Neural cell (in vitro differentiated cells): ENCODE measurements around the gene SELP. TPM values are rescaled to one million over a fixed set of nuclear protein-coding genes. Genes with fewer than 3 reads are reported as not detected.

Source experiments
- H2AFZ ChIP-seq: fragments of 200-600, 300-800 bp; sonication (generic), shearing (Covaris generic); 2 replicates; pipeline ENCODE4 v1.6.0; 2014; ENCODE audit warnings: low read depth, mild to moderate bottlenecking, antibody characterized with exemption, low read length, moderate library complexity
- H3F3A ChIP-seq: fragments of 200-600 bp; shearing (Covaris generic); 2 replicates; pipeline ENCODE4 v1.6.1; 2016; ENCODE audit warnings: mild to moderate bottlenecking, moderate library complexity, mixed read lengths, antibody characterized with exemption, low read length; ENCODE audit not compliant: insufficient read depth, poor library complexity, severe bottlenecking
- H3K27ac ChIP-seq: fragments of 200-600, 300-800 bp; sonication (generic), shearing (Covaris generic); 2 replicates; pipeline ENCODE4 v1.5.1; 2014; ENCODE audit warnings: mild to moderate bottlenecking, low read length, moderate library complexity
- H3K27me3 ChIP-seq: fragments of 300-800, 200-600 bp; sonication (generic), shearing (Covaris generic); 2 replicates; pipeline ENCODE4 v1.6.0; 2014; ENCODE audit warnings: mild to moderate bottlenecking, low read depth, low read length, moderate library complexity; ENCODE audit not compliant: insufficient read depth
- H3K36me3 ChIP-seq: fragments of 300-800, 200-600 bp; sonication (generic), shearing (Covaris generic); 2 replicates; pipeline ENCODE4 v1.5.1; 2014; ENCODE audit warnings: mild to moderate bottlenecking, antibody characterized with exemption, low read length, moderate library complexity; ENCODE audit not compliant: insufficient read depth
- H3K4me2 ChIP-seq: fragments of 300-800, 200-600 bp; sonication (generic), shearing (Covaris generic); 2 replicates; pipeline ENCODE4 v1.6.0; 2014; ENCODE audit warnings: mild to moderate bottlenecking, low read length
- H3K4me3 ChIP-seq: fragments of 300-800, 200-600 bp; sonication (generic), shearing (Covaris generic); 2 replicates; pipeline ENCODE4 v1.5.1; 2014; ENCODE audit warnings: mild to moderate bottlenecking, low read length, moderate library complexity
- H3K79me2 ChIP-seq: fragments of 200-600 bp; shearing (Covaris generic); replicated peaks from 2 replicates; pipeline ENCODE4 v1.6.0; 2014; ENCODE audit warnings: mild to moderate bottlenecking, low read length, moderate library complexity; ENCODE audit not compliant: insufficient read depth
- H3K9ac ChIP-seq: fragments of 300-800, 200-600 bp; sonication (generic), shearing (Covaris generic); 2 replicates; pipeline ENCODE4 v1.6.1; 2016; ENCODE audit warnings: mild to moderate bottlenecking, low read length, mixed read lengths
- H3K9me2 ChIP-seq: fragments of 200-600 bp; shearing (Covaris generic); 2 replicates; pipeline ENCODE4 v1.6.1; 2016; ENCODE audit warnings: mild to moderate bottlenecking, low read length, mixed read lengths; ENCODE audit not compliant: insufficient read depth
- H3K9me3 ChIP-seq: fragments of 200-600, 300-800 bp; sonication (generic), shearing (Covaris generic); 2 replicates; pipeline ENCODE4 v1.6.1; 2016; ENCODE audit warnings: mild to moderate bottlenecking, mixed run types, low read length, moderate library complexity, mixed read lengths
- H4K20me1 ChIP-seq: fragments of 200-600 bp; shearing (Covaris generic); 2 replicates; pipeline ENCODE4 v1.6.1; 2016; ENCODE audit warnings: mild to moderate bottlenecking, mixed run types; ENCODE audit not compliant: insufficient read depth
- EP300 ChIP-seq: fragments of 450-650 bp; conservative IDR thresholded peaks from 2 replicates; pipeline ENCODE4 v1.6.1; 2014; ENCODE audit warnings: antibody characterized with exemption, mild to moderate bottlenecking, moderate library complexity; ENCODE audit not compliant: poor library complexity, severe bottlenecking
- EZH2 ChIP-seq: fragments of 200-600, 300-800 bp; shearing (Covaris generic), sonication (generic); IDR thresholded peaks from 2 replicates; pipeline ENCODE4 v1.6.1; 2014; ENCODE audit warnings: antibody characterized with exemption, low read length, borderline replicate concordance, mild to moderate bottlenecking; ENCODE audit not compliant: insufficient read depth, poor library complexity, severe bottlenecking
- MXI1 ChIP-seq: fragments of 450-650 bp; conservative IDR thresholded peaks from 2 replicates; pipeline ENCODE4 v1.6.1; 2014; ENCODE audit warnings: antibody characterized with exemption, mild to moderate bottlenecking; ENCODE audit not compliant: poor library complexity, severe bottlenecking
- POLR2AphosphoS5 ChIP-seq: IDR thresholded peaks from 2 replicates; pipeline ENCODE4 v1.6.1; 2012
- RAD21 ChIP-seq: fragments of 450-650 bp; conservative IDR thresholded peaks from 2 replicates; pipeline ENCODE4 v1.6.1; 2014; ENCODE audit warnings: antibody characterized with exemption, mild to moderate bottlenecking, moderate library complexity
- SMC3 ChIP-seq: fragments of 450-650 bp; conservative IDR thresholded peaks from 2 replicates; pipeline ENCODE4 v1.6.1; 2014; ENCODE audit warnings: antibody characterized with exemption, mild to moderate bottlenecking, moderate library complexity; ENCODE audit not compliant: poor library complexity
- TAF1 ChIP-seq: IDR thresholded peaks from 2 replicates; pipeline ENCODE4 v1.6.1; 2012; ENCODE audit warnings: low read depth
- polyA plus RNA-seq: library from polyadenylated mRNA; depleted of rRNA; stranded (reverse); fragments of >200 nt; gene quantifications from 2 replicates; pipeline ENCODE4 v1.2.3, GENCODE V29; 2014
- TF ChIP-seq, protein P1 (sequence below): fragments of 450-650 bp; IDR thresholded peaks from 2 replicates; pipeline ENCODE4 v1.5.1; 2014; ENCODE audit warnings: antibody characterized with exemption, mild to moderate bottlenecking, moderate library complexity; ENCODE audit not compliant: poor library complexity, severe bottlenecking
- TF ChIP-seq, protein P2 (sequence below): IDR thresholded peaks from 2 replicates; pipeline ENCODE4 v1.6.1; 2012; ENCODE audit warnings: borderline replicate concordance

The SELP gene
- polyA plus RNA-seq, 1 donor from 2014 or later: not detected

DNA sequence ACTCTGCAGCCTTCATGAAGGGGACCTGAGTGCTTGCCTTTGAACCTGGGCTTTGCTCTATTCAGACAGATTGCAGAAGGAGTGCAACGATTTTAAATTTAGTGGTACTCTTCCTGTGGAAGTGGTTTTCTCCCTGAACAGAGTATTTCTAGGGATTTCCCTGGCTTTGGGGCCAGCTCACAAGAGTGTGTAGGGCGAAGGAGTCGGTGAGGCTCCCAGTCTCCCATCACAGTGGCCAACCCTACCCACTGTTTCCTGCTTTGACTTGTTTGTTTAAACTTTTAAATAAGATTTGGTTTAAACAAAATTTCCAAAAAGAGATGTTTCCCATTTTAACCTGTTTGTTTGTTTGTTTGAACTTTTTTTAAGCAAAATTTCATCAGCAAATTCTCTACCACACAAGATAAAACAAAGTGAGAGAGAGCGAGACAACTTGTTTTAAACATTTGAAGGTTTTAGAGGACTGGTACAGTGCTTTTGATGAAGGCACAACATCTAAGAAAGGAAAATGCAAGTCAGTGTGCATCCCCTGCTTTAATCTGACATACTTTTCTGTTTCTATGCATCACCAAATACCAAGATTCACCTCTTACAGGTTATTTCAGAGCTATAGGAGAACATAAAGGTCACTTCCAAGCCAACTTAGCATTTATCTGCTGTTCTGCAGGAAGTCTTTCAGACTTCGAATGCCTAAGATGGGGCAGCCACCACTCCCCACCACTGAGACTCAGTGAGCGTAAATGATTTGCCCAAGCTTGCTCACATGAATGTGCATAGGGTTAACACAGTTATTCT lies 6.6 kb downstream of the SELP start:
- H3F3A ChIP-seq: no peaks in the 10 kb centered on the region
- no peak overlapping the region for H3K9ac ChIP-seq
- no peak overlapping the region for H3K27ac ChIP-seq
- H3K9me3 ChIP-seq: no peaks in the 10 kb centered on the region
- H4K20me1 ChIP-seq: no peaks in the 10 kb centered on the region
- H3K4me2 ChIP-seq: no peak overlapping the region
- no peak overlapping the region for H2AFZ ChIP-seq
- H3K36me3 ChIP-seq: no peaks in the 10 kb centered on the region
- no peaks in the 10 kb centered on the region for H3K79me2 ChIP-seq
- H3K9me2 ChIP-seq: no peaks in the 10 kb centered on the region
- no peak overlapping the region for H3K4me3 ChIP-seq
- no peaks in the 10 kb centered on the region for H3K27me3 ChIP-seq
- no peak for TF ChIP-seq POLR2AphosphoS5
- TF ChIP-seq EZH2: no peak
- TF ChIP-seq, protein P1, sequence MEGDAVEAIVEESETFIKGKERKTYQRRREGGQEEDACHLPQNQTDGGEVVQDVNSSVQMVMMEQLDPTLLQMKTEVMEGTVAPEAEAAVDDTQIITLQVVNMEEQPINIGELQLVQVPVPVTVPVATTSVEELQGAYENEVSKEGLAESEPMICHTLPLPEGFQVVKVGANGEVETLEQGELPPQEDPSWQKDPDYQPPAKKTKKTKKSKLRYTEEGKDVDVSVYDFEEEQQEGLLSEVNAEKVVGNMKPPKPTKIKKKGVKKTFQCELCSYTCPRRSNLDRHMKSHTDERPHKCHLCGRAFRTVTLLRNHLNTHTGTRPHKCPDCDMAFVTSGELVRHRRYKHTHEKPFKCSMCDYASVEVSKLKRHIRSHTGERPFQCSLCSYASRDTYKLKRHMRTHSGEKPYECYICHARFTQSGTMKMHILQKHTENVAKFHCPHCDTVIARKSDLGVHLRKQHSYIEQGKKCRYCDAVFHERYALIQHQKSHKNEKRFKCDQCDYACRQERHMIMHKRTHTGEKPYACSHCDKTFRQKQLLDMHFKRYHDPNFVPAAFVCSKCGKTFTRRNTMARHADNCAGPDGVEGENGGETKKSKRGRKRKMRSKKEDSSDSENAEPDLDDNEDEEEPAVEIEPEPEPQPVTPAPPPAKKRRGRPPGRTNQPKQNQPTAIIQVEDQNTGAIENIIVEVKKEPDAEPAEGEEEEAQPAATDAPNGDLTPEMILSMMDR: no peak
- no peak for TF ChIP-seq MXI1
- TF ChIP-seq EP300: no peak
- no peak for TF ChIP-seq RAD21

DNA sequence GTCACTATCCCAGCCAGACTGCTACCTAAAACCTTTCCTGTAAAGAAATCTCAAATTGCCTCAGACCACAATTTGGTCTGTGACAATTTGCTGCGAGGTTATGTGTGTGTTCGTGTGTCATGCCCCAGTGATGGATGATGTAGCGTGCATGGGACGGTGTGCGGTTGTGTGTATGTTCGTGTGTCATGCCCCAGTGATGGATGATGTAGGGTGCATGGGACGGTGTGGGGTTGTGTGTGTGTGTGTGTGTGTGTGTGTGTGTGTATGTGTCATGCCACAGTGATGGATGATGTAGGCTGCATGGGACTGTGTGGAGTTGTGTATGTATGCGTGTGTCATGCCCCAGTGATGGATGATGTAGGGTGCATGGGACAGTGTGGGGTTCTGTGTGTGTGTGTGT lies 9.4 kb downstream of the SELP start:
- H3K9me3 ChIP-seq: no peaks in the 10 kb centered on the region
- H3F3A ChIP-seq: no peaks in the 10 kb centered on the region
- H3K4me3 ChIP-seq: no peak overlapping the region
- H2AFZ ChIP-seq: no peak overlapping the region
- no peaks in the 10 kb centered on the region for H3K36me3 ChIP-seq
- H3K9me2 ChIP-seq: no peaks in the 10 kb centered on the region
- H3K4me2 ChIP-seq: no peak overlapping the region
- no peak overlapping the region for H3K27ac ChIP-seq
- H3K9ac ChIP-seq: no peak overlapping the region
- H3K79me2 ChIP-seq: no peaks in the 10 kb centered on the region
- TF ChIP-seq, protein P2, sequence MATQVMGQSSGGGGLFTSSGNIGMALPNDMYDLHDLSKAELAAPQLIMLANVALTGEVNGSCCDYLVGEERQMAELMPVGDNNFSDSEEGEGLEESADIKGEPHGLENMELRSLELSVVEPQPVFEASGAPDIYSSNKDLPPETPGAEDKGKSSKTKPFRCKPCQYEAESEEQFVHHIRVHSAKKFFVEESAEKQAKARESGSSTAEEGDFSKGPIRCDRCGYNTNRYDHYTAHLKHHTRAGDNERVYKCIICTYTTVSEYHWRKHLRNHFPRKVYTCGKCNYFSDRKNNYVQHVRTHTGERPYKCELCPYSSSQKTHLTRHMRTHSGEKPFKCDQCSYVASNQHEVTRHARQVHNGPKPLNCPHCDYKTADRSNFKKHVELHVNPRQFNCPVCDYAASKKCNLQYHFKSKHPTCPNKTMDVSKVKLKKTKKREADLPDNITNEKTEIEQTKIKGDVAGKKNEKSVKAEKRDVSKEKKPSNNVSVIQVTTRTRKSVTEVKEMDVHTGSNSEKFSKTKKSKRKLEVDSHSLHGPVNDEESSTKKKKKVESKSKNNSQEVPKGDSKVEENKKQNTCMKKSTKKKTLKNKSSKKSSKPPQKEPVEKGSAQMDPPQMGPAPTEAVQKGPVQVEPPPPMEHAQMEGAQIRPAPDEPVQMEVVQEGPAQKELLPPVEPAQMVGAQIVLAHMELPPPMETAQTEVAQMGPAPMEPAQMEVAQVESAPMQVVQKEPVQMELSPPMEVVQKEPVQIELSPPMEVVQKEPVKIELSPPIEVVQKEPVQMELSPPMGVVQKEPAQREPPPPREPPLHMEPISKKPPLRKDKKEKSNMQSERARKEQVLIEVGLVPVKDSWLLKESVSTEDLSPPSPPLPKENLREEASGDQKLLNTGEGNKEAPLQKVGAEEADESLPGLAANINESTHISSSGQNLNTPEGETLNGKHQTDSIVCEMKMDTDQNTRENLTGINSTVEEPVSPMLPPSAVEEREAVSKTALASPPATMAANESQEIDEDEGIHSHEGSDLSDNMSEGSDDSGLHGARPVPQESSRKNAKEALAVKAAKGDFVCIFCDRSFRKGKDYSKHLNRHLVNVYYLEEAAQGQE: no peak
- no peak for TF ChIP-seq RAD21
- no peak for TF ChIP-seq SMC3
- TF ChIP-seq TAF1: no peak
- TF ChIP-seq EZH2: no peak
- no peak for TF ChIP-seq EP300
- TF ChIP-seq, protein P1: no peak
- no peak for TF ChIP-seq POLR2AphosphoS5
- no peak for TF ChIP-seq MXI1
- no peaks in the 10 kb centered on the region for H3K27me3 ChIP-seq
- no peaks in the 10 kb centered on the region for H4K20me1 ChIP-seq
